Osteocyte (in vitro differentiated cells): ENCODE data around the gene TAF11L3. TPM values are rescaled to one million over a fixed set of nuclear protein-coding genes. Genes with fewer than 3 reads are reported as not detected.
"Not testable (repeated sequence)": the region's sequence is repeated elsewhere in the genome, so short reads cannot be mapped to it uniquely, and the experiment has no call there.

Experiments
- DNase-seq: peaks from one replicate; pipeline ENCODE4 v3.0.0; 2021; ENCODE audit warnings: mixed read lengths; ENCODE audit not compliant: unreplicated experiment; ENCODE audit errors: extremely low spot score
- H3K27ac Mint-ChIP-seq: one replicate; pipeline ENCODE4 v1.8.0; 2021; ENCODE audit warnings: mild to moderate bottlenecking, mixed read lengths; ENCODE audit not compliant: unreplicated experiment
- H3K27me3 Mint-ChIP-seq: one replicate; pipeline ENCODE4 v1.8.0; 2021; ENCODE audit warnings: mixed read lengths; ENCODE audit not compliant: unreplicated experiment
- H3K36me3 Mint-ChIP-seq: one replicate; pipeline ENCODE4 v1.8.0; 2021; ENCODE audit warnings: mixed read lengths; ENCODE audit not compliant: unreplicated experiment
- H3K4me1 Mint-ChIP-seq: one replicate; pipeline ENCODE4 v1.8.0; 2021; ENCODE audit warnings: mixed read lengths; ENCODE audit not compliant: unreplicated experiment
- H3K4me3 Mint-ChIP-seq: one replicate; pipeline ENCODE4 v1.8.0; 2021; ENCODE audit warnings: mild to moderate bottlenecking, moderate library complexity, mixed read lengths; ENCODE audit not compliant: unreplicated experiment
- H3K9me3 Mint-ChIP-seq: one replicate; pipeline ENCODE4 v1.8.0; 2021; ENCODE audit warnings: mixed read lengths; ENCODE audit not compliant: unreplicated experiment
- total RNA-seq: library from RNA; stranded (reverse); gene quantifications from 2 replicates; pipeline ENCODE4 v1.2.1, GENCODE V29; 2021
- TF ChIP-seq, protein P1 (sequence below): fragments of 200-600 bp; sonication (generic); IDR thresholded peaks from 2 replicates; pipeline ENCODE4 v1.5.0; 2021; ENCODE audit warnings: antibody characterized with exemption, mild to moderate bottlenecking, moderate library complexity

The TAF11L3 gene
- total RNA-seq, 1 donor from 2014 or later: not detected

DNA sequence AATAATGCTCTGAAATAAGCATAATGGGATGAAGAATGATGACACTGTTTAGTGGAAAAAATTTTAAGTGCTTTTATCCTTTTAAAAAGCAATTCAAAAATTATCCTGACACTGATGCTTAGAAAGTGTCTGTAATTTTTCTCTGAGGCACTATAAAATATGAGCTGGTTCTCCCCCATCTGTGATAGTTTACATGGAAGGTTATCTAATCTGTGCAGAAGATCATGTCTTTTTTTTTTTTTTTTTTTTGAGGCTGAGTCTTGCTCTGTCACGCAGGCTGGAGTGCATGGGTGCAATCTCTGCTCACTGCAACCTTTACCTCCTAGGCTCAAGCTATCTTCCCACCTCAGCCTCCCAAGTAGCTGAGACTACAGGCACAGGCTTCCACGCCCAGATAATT lies 35.4 kb upstream of the TAF11L3 start:
- Mint-ChIP-seq H3K4me3 (no peak overlapping the region), H3K9me3 (no peaks in the 10 kb centered on the region), H3K27me3 (peaks cover 6% of the 10 kb centered on the region), H3K27ac (no peak overlapping the region), H3K36me3 (no peaks in the 10 kb centered on the region), H3K4me1 (peaks cover 4% of the 10 kb centered on the region)
- no peak for DNase-seq
- TF ChIP-seq, protein P1, sequence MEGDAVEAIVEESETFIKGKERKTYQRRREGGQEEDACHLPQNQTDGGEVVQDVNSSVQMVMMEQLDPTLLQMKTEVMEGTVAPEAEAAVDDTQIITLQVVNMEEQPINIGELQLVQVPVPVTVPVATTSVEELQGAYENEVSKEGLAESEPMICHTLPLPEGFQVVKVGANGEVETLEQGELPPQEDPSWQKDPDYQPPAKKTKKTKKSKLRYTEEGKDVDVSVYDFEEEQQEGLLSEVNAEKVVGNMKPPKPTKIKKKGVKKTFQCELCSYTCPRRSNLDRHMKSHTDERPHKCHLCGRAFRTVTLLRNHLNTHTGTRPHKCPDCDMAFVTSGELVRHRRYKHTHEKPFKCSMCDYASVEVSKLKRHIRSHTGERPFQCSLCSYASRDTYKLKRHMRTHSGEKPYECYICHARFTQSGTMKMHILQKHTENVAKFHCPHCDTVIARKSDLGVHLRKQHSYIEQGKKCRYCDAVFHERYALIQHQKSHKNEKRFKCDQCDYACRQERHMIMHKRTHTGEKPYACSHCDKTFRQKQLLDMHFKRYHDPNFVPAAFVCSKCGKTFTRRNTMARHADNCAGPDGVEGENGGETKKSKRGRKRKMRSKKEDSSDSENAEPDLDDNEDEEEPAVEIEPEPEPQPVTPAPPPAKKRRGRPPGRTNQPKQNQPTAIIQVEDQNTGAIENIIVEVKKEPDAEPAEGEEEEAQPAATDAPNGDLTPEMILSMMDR: no peak

DNA sequence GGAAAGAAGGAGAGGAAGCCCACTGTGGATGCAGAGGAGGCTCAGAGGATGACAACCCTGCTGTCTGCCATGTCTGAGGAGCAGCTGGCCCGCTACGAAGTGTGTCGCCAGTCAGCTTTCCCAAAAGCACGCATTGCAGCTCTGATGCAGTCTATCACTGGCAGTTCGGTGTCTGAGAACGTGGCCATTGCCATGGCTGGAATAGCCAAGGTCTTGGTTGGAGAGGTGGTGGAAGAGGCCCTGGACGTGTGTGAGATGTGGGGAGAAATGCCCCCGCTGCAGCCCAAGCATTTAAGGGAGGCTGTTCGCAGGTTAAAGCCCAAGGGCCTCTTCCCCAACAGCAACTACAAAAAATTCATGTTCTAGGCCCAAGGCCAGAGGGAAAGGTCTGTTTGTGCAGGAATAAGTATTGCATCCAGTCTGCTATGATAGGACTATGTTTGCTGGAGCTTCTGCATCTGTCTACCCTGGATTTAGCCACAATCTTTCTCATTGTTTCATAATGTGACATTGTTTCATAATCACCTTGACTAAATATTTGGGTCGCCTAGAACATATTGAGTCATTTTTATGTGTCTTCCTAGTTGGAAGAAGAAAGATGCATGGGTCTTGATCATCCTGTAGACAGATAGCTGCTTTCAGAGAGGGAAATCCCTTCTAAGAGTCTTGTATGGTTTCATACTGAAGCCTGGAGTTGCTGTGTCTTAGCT lies 31.5 kb upstream of the TAF11L3 start:
- DNase-seq, H3K4me3 Mint-ChIP-seq, H3K27ac Mint-ChIP-seq, H3K9me3 Mint-ChIP-seq, H3K4me1 Mint-ChIP-seq, H3K36me3 Mint-ChIP-seq: not testable (repeated sequence)
- H3K27me3 Mint-ChIP-seq: peaks cover 11% of the 10 kb centered on the region

DNA sequence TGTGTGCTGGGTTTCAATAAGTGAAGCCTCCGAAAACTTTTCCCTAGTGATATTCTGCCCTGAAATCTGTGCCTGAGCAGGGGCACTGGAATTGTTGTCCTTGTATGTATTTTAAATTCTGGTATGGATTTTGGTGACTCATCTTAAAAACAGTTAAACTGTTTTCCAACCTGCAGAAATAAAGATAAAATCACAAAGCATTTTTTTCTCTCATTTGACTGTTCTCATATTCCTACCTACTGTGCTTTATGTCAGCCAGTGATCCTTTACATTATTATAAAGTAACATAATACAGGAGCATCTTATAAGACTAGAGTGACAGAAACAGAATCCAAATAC lies 31.0 kb upstream of the TAF11L3 start:
- Mint-ChIP-seq H3K9me3 (no peaks in the 10 kb centered on the region), H3K4me3 (no peak overlapping the region), H3K27me3 (peaks cover 9% of the 10 kb centered on the region), H3K27ac (no peak overlapping the region), H3K36me3 (no peaks in the 10 kb centered on the region), H3K4me1 (peaks cover 4% of the 10 kb centered on the region)
- TF ChIP-seq, protein P1: no peak
- no peak for DNase-seq

DNA sequence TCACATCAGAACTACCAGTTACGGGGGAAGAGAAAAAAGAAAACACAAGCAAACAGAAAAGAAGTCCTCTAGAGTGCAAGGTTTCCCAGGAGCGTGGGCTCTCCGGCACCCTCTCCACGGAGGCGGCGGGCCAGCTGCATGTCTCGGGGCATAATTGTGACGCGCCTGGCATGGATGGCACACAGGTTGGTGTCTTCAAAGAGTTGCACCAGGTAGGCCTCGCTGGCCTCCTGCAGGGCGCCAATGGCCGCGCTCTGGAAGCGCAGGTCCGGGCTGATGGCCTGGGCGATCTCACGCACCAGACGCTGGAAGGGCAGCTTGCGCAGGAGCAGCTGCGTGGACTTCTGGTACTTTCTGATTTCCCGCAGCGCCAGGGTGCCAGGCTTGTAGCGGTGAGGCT lies 26.9 kb upstream of the TAF11L3 start:
- H3K4me3 Mint-ChIP-seq, DNase-seq, H3K27ac Mint-ChIP-seq, H3K4me1 Mint-ChIP-seq, H3K27me3 Mint-ChIP-seq, H3K36me3 Mint-ChIP-seq: not testable (repeated sequence)
- peaks cover 10% of the 10 kb centered on the region for H3K9me3 Mint-ChIP-seq

DNA sequence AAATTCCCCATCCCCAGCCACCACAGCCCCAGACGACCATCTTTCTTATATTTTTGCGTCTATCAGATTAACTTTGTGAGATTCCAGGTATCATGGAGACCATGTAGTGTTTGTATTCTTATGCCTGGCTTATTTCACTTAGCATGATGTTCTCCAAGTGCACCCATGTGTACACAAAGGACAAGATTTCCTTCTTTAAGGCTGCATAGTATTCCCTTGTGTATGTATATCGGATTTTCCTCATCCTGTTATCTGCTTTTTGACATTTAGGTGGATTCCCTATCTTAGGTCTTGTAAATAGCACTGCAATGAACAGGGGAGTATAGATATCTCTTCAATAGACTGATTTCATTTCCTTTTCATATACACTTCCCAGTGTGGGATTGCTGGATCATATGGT lies 25.4 kb upstream of the TAF11L3 start:
- TF ChIP-seq, protein P1: no peak
- Mint-ChIP-seq H3K4me1 (no peaks in the 10 kb centered on the region), H3K36me3 (no peaks in the 10 kb centered on the region), H3K4me3 (no peak overlapping the region), H3K9me3 (peaks cover 10% of the 10 kb centered on the region), H3K27ac (no peak overlapping the region), H3K27me3 (peaks cover 9% of the 10 kb centered on the region)
- DNase-seq: no peak

DNA sequence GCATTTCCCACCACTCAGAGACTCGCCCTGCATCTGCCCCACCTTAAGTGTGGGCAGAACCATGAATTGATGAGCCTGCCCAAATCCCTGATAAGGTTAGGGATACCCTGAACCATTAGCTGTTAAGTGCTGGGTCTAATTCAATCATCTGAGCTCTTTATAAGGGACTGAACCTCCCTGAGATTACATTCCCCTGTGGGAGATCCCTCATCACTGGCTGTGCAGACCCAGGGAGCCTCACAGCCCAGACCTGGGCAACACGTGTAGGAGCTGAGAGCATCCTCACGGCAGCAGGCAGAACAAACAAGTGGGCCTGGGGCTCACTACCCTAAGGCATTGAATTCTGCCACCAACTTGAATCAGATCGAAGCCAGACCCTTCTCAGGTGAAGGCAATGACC lies 20.7 kb upstream of the TAF11L3 start:
- H3K4me3 Mint-ChIP-seq: no peak overlapping the region
- H3K9me3 Mint-ChIP-seq: peaks cover 10% of the 10 kb centered on the region
- H3K27me3 Mint-ChIP-seq: peaks cover 3% of the 10 kb centered on the region
- H3K27ac Mint-ChIP-seq: no peak overlapping the region
- H3K4me1 Mint-ChIP-seq: no peaks in the 10 kb centered on the region
- H3K36me3 Mint-ChIP-seq: peaks cover 2% of the 10 kb centered on the region
- TF ChIP-seq, protein P1: no peak
- no peak for DNase-seq

DNA sequence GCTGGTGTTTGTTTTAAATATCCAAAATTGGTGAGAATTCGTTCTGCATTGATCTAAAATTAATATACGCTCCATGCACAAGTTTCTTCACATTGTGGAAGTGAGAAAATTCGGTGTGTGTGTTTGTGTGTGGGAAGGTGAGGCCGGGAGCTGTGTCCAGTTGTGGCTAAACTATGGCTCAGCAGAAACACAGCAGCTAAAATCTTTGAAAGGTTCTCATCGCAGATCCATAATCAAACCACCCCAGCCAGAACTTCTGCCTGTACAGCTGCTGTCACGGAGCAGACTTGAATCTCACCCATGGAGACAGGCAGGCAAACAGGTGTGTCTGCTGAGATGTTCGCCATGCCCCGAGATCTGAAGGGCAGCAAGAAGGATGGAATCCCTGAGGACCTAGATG lies 20.2 kb upstream of the TAF11L3 start, which contains the start of gene TAF11L2:
Gene TAF11L2 (plus strand): TSS at position 301 of the 400 bp plus-strand sequence.
- H3K4me1 Mint-ChIP-seq, H3K27me3 Mint-ChIP-seq, H3K9me3 Mint-ChIP-seq, H3K4me3 Mint-ChIP-seq, H3K36me3 Mint-ChIP-seq, DNase-seq, H3K27ac Mint-ChIP-seq: not testable (repeated sequence)
